ENCODE results near the gene PCNA.
A peak's percentile ranks its signal among the peaks of the same experiment; 100 is the strongest.
"Not testable (repeated sequence)": the region's sequence is repeated elsewhere in the genome, so short reads cannot be mapped to it uniquely, and the experiment has no call there.

Gene PCNA

GRCh38 chr20:5072756-5073659, 46.8 kb downstream of the PCNA start:
- no peaks in the 10 kb centered on the region for H3K27me3 ChIP-seq
- peak overlapping the region in 8 of 11 experiments; percentile 10 to 60 (median 46); a peak in 12 of 22 replicates for H3K9ac ChIP-seq
- H3K4me1 ChIP-seq: peaks cover 19 to 75% (median 43%) of the 10 kb centered on the region in 10 experiments
- H4K20me1 ChIP-seq: no peaks in the 10 kb centered on the region
- no peaks in the 10 kb centered on the region for H3K36me3 ChIP-seq
- H3K27ac ChIP-seq: peak overlapping the region; percentile 12 to 76 (median 64); a peak in 18 of 22 replicates
- no peaks in the 10 kb centered on the region for H3K9me3 ChIP-seq (replicated peaks in 1 of 11)
- peak overlapping the region in 9 of 11 experiments; percentile 5 to 74 (median 55); a peak in 14 of 22 replicates for H3K4me2 ChIP-seq
- no peak overlapping the region for H3K4me3 ChIP-seq
- no peak for TF ChIP-seq Cebpa-rat (IDR thresholded peaks at IDR 0.05)

- H3K9ac ChIP-seq; H3K27me3 ChIP-seq; H3K36me3 ChIP-seq; H3K9me3 ChIP-seq (replicated peaks in 1 of 11); H4K20me1 ChIP-seq; H3K4me3 ChIP-seq: not testable (repeated sequence)
- peaks cover 13 to 66% (median 33%) of the 10 kb centered on the region in 10 experiments for H3K4me1 ChIP-seq
- peak overlapping the region in 2 of 11 experiments; percentile 69 to 74; a peak in 1 of 22 replicates for H3K4me2 ChIP-seq
- H3K27ac ChIP-seq: 0 out of 22 replicates have a peak overlapping the region, but pooled peaks of 1 of the 11 experiments have one; percentile 67
These were observed 47.8 kb downstream of the PCNA start for GRCh38 chr20:5071942-5072341.

DNA sequence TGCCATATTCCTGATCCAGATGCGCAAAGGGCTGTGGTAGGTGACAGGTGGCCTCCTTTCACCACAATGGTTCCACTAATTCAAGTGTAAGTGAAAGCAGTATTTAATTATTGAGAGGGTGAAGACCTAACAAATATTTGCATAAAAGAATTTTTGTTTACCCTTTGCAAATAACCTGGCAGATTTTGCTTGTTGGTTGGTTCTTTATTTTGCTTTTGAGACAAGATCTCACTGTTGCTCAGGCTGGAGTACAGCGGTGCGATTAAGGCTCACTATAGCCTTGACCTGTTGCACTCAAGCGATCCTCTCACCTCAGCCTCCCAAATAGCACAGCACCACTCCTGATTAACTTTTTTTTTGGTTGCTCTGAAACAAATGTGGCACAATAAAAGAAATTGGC, 49.2 kb downstream of the PCNA start:
- H3K4me3 ChIP-seq: no peak overlapping the region
- H3K9ac ChIP-seq: no peak overlapping the region
- H3K9me3 ChIP-seq (replicated peaks in 1 of 11): no peaks in the 10 kb centered on the region
- H3K36me3 ChIP-seq: no peaks in the 10 kb centered on the region
- no peak overlapping the region for H3K27ac ChIP-seq
- no peaks in the 10 kb centered on the region for H3K27me3 ChIP-seq
- no peak overlapping the region for H3K4me2 ChIP-seq
- peaks cover 13 to 66% (median 43%) of the 10 kb centered on the region in 10 experiments for H3K4me1 ChIP-seq
- H4K20me1 ChIP-seq: no peaks in the 10 kb centered on the region
- TF ChIP-seq Cebpa-rat (IDR thresholded peaks at IDR 0.05): no peak

GRCh38 chr20:5070081-5070480, 49.7 kb downstream of the PCNA start:
- H3K4me2 ChIP-seq: no peak overlapping the region
- H3K36me3 ChIP-seq: no peaks in the 10 kb centered on the region
- H3K4me3 ChIP-seq: no peak overlapping the region
- no peaks in the 10 kb centered on the region for H3K27me3 ChIP-seq
- no peak overlapping the region for H3K9ac ChIP-seq
- no peak for TF ChIP-seq Cebpa-rat (IDR thresholded peaks at IDR 0.05)
- H3K9me3 ChIP-seq (replicated peaks in 1 of 11): no peaks in the 10 kb centered on the region
- H3K4me1 ChIP-seq: peaks cover 13 to 66% (median 46%) of the 10 kb centered on the region in 10 experiments
- H3K27ac ChIP-seq: no peak overlapping the region
- H4K20me1 ChIP-seq: no peaks in the 10 kb centered on the region

DNA sequence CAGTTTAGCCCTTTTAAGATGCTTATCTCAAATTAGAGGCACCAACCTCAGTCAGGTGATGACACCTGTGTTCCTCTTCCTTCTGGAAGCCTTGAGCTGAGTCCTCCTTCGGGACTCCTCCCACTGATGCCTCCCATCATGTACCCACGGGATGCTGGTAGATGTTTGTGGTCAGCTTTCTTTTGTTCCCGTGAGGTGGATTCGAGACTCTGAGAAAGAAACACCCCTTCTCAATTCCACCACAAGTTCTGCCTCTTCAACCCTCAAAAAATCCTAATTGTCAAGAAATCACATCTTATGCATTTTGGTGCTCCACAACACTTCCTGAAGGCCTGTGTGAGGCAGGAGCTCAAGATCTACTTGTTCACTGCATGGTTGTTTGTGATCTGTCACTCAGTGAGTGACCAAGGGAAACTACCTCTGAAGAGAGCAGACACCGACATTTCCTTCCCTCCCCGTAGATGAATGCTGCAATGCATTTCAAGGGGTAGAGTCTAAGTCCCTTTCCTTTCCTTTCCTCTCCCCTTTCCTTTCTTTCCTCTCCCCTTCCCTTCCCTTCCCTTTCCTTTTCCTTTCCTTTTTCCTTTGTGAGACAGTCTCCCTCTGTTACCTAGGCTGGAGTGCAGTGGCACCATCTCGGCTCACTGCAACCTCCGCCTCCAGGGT, 50.5 kb downstream of the PCNA start:
- TF ChIP-seq Cebpa-rat (IDR thresholded peaks at IDR 0.05): no peak
- H3K27me3 ChIP-seq: no peaks in the 10 kb centered on the region
- no peaks in the 10 kb centered on the region for H4K20me1 ChIP-seq
- H3K36me3 ChIP-seq: no peaks in the 10 kb centered on the region
- peaks cover 13 to 63% (median 42%) of the 10 kb centered on the region in 10 experiments for H3K4me1 ChIP-seq
- H3K27ac ChIP-seq: no peak overlapping the region; a peak in 1 of 22 replicates
- no peak overlapping the region for H3K9ac ChIP-seq
- no peak overlapping the region for H3K4me3 ChIP-seq
- H3K9me3 ChIP-seq (replicated peaks in 1 of 11): no peaks in the 10 kb centered on the region
- H3K4me2 ChIP-seq: peak overlapping the region; percentile 2 to 54 (median 36); a peak in 18 of 22 replicates

DNA sequence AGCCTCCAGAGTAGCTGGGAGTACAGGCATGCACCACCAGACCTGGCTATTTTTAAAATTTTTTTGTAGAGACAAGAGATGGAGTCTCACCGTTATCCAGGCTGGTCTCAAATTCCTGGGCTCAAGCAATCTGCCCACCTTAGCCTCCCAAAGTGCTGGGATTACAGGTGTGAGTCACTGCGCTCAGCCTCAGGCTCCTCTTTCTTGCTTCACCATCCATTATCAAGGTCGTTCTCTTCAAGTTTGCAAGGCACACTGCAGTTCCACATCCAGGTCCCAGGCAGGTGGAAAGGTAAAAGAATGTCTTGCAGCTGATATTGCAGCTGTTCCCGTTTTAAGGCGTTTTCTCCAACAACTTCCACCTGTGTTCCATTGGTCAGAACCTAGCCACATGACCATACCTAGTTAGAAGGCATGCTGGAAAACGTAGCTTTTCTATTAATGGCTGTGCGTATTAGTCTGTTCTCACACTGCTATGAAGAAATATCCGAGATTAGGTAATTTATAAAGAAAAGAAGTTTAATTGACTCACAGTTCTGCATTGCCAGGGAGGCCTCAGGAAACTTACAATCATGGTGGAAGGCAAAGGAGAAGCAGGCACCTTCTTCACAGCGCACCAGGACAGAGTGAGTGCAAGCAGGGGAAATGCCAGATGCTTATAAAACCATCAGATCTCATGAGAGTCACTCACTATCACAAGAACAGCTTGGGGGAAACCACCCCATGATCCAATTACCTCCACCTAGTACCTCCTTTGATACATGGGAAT, 51.7 kb downstream of the PCNA start:
- Histone ChIP-seq H3K27me3 (no peaks in the 10 kb centered on the region), H3K4me2 (0 out of 22 replicates have a peak overlapping the region, but pooled peaks of 1 of the 11 experiments have one; percentile 37), H3K4me3 (no peak overlapping the region), H3K9ac (no peak overlapping the region), H3K27ac (no peak overlapping the region), H4K20me1 (no peaks in the 10 kb centered on the region), H3K36me3 (no peaks in the 10 kb centered on the region), H3K9me3 (replicated peaks in 1 of 11) (no peaks in the 10 kb centered on the region), H3K4me1 (peaks cover 17 to 52% (median 34%) of the 10 kb centered on the region in 10 experiments)
- TF ChIP-seq Cebpa-rat (IDR thresholded peaks at IDR 0.05): no peak

- Histone ChIP-seq H3K4me2 (peak overlapping the region in 6 of 11 experiments; percentile 51 to 85 (median 73); a peak in 13 of 22 replicates), H3K4me3 (no peak overlapping the region), H4K20me1 (no peaks in the 10 kb centered on the region), H3K4me1 (peaks cover 18 to 52% (median 38%) of the 10 kb centered on the region in 10 experiments), H3K27ac (peak overlapping the region in 10 of 11 experiments; percentile 5 to 87 (median 64); a peak in 18 of 22 replicates), H3K27me3 (no peaks in the 10 kb centered on the region), H3K9me3 (replicated peaks in 1 of 11) (no peaks in the 10 kb centered on the region), H3K36me3 (no peaks in the 10 kb centered on the region), H3K9ac (peak overlapping the region in 6 of 11 experiments; percentile 17 to 64 (median 41); a peak in 7 of 22 replicates)
- no peak for TF ChIP-seq Cebpa-rat (IDR thresholded peaks at IDR 0.05)
These were observed 53.8 kb downstream of the PCNA start for GRCh38 chr20:5065879-5066383.

DNA sequence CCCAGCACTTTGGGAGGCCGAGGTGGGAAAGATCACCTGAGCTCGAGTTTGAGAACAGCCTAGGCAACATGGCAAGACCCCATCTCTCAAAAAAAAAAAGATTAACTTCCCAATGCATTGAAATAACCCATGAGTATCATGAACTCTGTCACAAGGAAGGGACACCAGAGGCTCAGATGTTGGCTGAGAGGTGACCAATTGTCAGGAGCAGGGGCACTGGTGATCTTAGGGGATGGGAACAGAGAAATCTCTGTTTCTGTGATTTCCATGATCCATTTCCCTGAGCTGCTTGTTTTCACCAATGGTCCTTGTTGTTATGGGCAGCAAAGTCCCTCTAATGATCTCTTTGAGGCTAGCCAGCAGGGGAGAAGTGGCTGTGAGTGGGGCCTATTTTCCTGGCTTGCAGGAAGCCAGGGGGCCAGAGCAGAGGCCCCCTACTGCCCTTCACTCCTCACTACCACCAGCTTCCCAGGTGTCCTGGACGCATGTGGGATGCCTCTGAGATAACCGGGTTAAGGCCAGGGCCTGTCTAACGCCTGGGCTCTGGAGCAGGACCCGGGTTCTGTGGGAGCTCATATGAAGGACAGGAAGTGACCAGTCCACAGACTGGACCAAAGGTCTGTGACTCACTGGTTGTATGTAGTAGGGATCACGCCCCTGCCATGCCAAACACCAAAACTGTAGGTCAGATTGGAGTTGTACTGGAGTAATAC, 54.4 kb downstream of the PCNA start:
- peak overlapping the region in 6 of 11 experiments; percentile 17 to 64 (median 41); a peak in 7 of 22 replicates for H3K9ac ChIP-seq
- no peak overlapping the region for H3K4me3 ChIP-seq
- peak overlapping the region in 10 of 11 experiments; percentile 5 to 87 (median 64); a peak in 18 of 22 replicates for H3K27ac ChIP-seq
- no peaks in the 10 kb centered on the region for H3K36me3 ChIP-seq
- no peak for TF ChIP-seq Cebpa-rat (IDR thresholded peaks at IDR 0.05)
- H4K20me1 ChIP-seq: no peaks in the 10 kb centered on the region
- H3K9me3 ChIP-seq (replicated peaks in 1 of 11): no peaks in the 10 kb centered on the region
- H3K4me2 ChIP-seq: peak overlapping the region in 6 of 11 experiments; percentile 51 to 85 (median 73); a peak in 13 of 22 replicates
- H3K27me3 ChIP-seq: no peaks in the 10 kb centered on the region
- peaks cover 20 to 55% (median 39%) of the 10 kb centered on the region in 10 experiments for H3K4me1 ChIP-seq

All from BLaER1 treated with 17β-estradiol and CSF1 and Interleukin-3, amounts not matched to agents 10 nM and 100 nM (cell line).